Stromal cell of bone marrow (primary cell): ENCODE results near the gene PATJ.
A peak's percentile ranks its signal among the peaks of the same experiment; 100 is the strongest.
"Not testable (repeated sequence)": the region's sequence is repeated elsewhere in the genome, so short reads cannot be mapped to it uniquely, and the experiment has no call there.

Experiments used
- DNase-seq: peaks from one replicate; pipeline ENCODE4 v3.0.0-alpha.2; 2012; ENCODE audit warnings: low read depth

PATJ gene

GRCh38 chr1:61748566-61748965 lies 6.3 kb downstream of the PATJ start:
- DNase-seq = no peak

GRCh38 chr1:61749574-61749973 lies 7.3 kb downstream of the PATJ start:
- no peak for DNase-seq

GRCh38 chr1:61752921-61753389 lies 10.7 kb downstream of the PATJ start:
- DNase-seq = no peak

- DNase-seq = no peak
Observed at GRCh38 chr1:61753998-61754508, 11.8 kb downstream of the PATJ start.

GRCh38 chr1:61754545-61754944 lies 12.3 kb downstream of the PATJ start:
- no peak for DNase-seq

GRCh38 chr1:61756773-61757172 lies 14.5 kb downstream of the PATJ start:
- no peak for DNase-seq

GRCh38 chr1:61757950-61758349 lies 15.7 kb downstream of the PATJ start:
- DNase-seq = peak; percentile 27

GRCh38 chr1:61770131-61770530 lies 27.9 kb downstream of the PATJ start:
- DNase-seq = no peak

GRCh38 chr1:61776091-61776490 lies 33.8 kb downstream of the PATJ start:
- DNase-seq = no peak

- DNase-seq = no peak
Observed at GRCh38 chr1:61779231-61779630, 37.0 kb downstream of the PATJ start.

- no peak for DNase-seq
Observed at GRCh38 chr1:61781151-61781550, 38.9 kb downstream of the PATJ start.

- no peak for DNase-seq
Observed at GRCh38 chr1:61782771-61783170, 40.5 kb downstream of the PATJ start.

- DNase-seq = no peak
Observed at GRCh38 chr1:61784726-61785125, 42.4 kb downstream of the PATJ start.

- DNase-seq = no peak
Observed at GRCh38 chr1:61790837-61791236, 48.6 kb downstream of the PATJ start.

- peak; percentile 1 for DNase-seq
Observed at GRCh38 chr1:61797045-61797755, 54.9 kb downstream of the PATJ start.

- DNase-seq = not testable (repeated sequence)
Observed at GRCh38 chr1:61801047-61801446, 58.8 kb downstream of the PATJ start.

GRCh38 chr1:61807606-61808140 lies 65.4 kb downstream of the PATJ start:
- peak; percentile 10 for DNase-seq

- DNase-seq = no peak
Observed at GRCh38 chr1:61808321-61808720, 66.0 kb downstream of the PATJ start.

- peak; percentile 13 for DNase-seq
Observed at GRCh38 chr1:61808968-61809367, 66.7 kb downstream of the PATJ start.

GRCh38 chr1:61812916-61813315 lies 70.6 kb downstream of the PATJ start:
- DNase-seq = no peak

- DNase-seq = no peak
Observed at GRCh38 chr1:61816191-61816590, 73.9 kb downstream of the PATJ start.

GRCh38 chr1:61818992-61819391 lies 76.7 kb downstream of the PATJ start:
- no peak for DNase-seq

- no peak for DNase-seq
Observed at GRCh38 chr1:61819421-61819820, 77.1 kb downstream of the PATJ start.

GRCh38 chr1:61825393-61825792 lies 83.1 kb downstream of the PATJ start:
- DNase-seq = no peak
